Activated T-cell treated with anti-CD3 and anti-CD28 coated beads, Interleukin-2, amount 50 U/mL, for 4 hours (primary cell): Measurements from ENCODE around the gene FSTL1. TPM values are rescaled to one million over a fixed set of nuclear protein-coding genes. Genes with fewer than 3 reads are reported as not detected.

Experiments
- ATAC-seq, 2 donors: fragments of 200-7000 bp; cut with Tn5 transposase; one replicate each; pipeline ENCODE4 v1.10.0; 2021
- DNase-seq: peaks from one replicate; pipeline ENCODE4 v3.0.0-alpha.2; 2020
- H3K27me3 Mint-ChIP-seq: one replicate; pipeline ENCODE4 v1.8.0; 2021; ENCODE audit warnings: low read depth, mixed read lengths
- H3K36me3 Mint-ChIP-seq: one replicate; pipeline ENCODE4 v1.8.0; 2022; ENCODE audit warnings: mixed read lengths; ENCODE audit not compliant: insufficient read depth
- H3K4me1 Mint-ChIP-seq: one replicate; pipeline ENCODE4 v1.8.0; 2021; ENCODE audit warnings: low read depth, mixed read lengths
- H3K4me3 Mint-ChIP-seq: one replicate; pipeline ENCODE4 v1.8.0; 2021; ENCODE audit warnings: mild to moderate bottlenecking, moderate library complexity, mixed read lengths
- H3K9me3 Mint-ChIP-seq: one replicate; pipeline ENCODE4 v1.8.0; 2021; ENCODE audit warnings: mixed read lengths
- total RNA-seq, 3 donors: library from RNA; stranded (reverse); gene quantifications; one replicate each; pipeline ENCODE4 v1.2.1, GENCODE V29; 2021

Gene FSTL1
- total RNA-seq, 3 donors from 2014 or later: 0.58 to 1.2 (median 0.91) TPM

DNA sequence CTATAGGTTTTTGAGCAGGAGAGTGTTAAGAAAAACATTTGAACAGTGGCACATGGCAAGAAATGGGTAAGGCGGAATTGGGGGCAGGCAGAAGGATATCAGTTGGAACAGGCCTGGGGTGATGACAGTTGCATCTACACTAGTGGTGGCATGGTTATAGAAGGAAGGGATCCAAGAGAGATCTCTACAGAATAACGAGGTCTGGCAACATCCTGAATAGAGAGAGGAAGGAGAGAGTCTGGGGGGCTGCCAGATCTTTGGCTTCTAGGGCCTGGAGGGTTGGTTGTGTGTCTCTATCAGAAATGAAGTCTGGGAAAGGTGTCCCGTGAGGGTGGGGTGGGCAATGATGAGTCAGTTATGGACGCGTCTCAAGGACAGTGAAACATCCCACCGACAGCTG lies 26.3 kb downstream of the FSTL1 start:
- Mint-ChIP-seq H3K36me3 (no peaks in the 10 kb centered on the region), H3K4me1 (no peaks in the 10 kb centered on the region), H3K4me3 (no peak overlapping the region), H3K9me3 (no peaks in the 10 kb centered on the region), H3K27me3 (peaks cover 15% of the 10 kb centered on the region)
- ATAC-seq (no peak), DNase-seq (no peak)

DNA sequence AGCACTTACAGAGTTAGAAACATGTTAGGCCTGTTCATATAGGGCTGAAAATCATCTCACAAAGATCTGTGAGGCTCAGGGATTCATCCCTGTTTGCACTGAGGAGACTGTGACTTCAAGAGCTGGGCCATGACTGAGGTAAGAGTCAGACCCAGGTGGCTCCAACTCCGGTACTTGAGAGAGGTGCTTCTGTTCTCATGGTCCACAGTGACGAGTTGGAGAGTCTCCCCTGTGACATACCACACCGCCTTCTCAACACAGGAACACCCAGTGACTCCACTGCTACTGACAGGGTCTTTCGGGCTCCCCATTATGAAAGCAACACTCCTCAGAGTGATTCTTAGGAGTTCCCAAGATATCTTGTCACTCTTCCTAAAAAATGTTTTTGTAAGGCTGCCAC lies 27.4 kb downstream of the FSTL1 start:
- no peak overlapping the region for H3K4me3 Mint-ChIP-seq
- peaks cover 19% of the 10 kb centered on the region for H3K27me3 Mint-ChIP-seq
- no peaks in the 10 kb centered on the region for H3K9me3 Mint-ChIP-seq
- ATAC-seq (no peak), DNase-seq (no peak)
- peaks cover 4% of the 10 kb centered on the region for H3K4me1 Mint-ChIP-seq
- no peaks in the 10 kb centered on the region for H3K36me3 Mint-ChIP-seq

DNA sequence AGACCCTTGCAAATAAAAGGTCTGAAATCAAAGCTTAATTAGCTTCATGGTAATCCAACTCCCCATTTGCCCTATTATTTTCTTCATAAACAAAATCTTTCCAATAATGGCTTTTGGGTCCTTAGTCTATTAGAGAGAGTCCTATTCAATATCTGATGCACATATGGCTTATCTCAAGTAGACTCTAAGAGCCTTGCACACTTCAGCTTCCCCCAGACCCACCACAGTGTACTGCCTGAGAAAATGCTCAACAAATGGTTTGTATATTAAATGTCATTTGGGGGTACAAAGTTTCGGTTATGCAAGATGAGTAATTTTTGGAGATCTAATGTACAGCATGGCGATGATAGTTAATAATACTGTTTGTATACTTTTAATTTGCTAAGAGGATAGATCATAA lies 28.9 kb downstream of the FSTL1 start:
- Mint-ChIP-seq H3K27me3 (peaks cover 20% of the 10 kb centered on the region), H3K4me3 (no peak overlapping the region), H3K9me3 (no peaks in the 10 kb centered on the region), H3K4me1 (peaks cover 11% of the 10 kb centered on the region), H3K36me3 (no peaks in the 10 kb centered on the region)
- DNase-seq: no peak
- ATAC-seq: no peak

DNA sequence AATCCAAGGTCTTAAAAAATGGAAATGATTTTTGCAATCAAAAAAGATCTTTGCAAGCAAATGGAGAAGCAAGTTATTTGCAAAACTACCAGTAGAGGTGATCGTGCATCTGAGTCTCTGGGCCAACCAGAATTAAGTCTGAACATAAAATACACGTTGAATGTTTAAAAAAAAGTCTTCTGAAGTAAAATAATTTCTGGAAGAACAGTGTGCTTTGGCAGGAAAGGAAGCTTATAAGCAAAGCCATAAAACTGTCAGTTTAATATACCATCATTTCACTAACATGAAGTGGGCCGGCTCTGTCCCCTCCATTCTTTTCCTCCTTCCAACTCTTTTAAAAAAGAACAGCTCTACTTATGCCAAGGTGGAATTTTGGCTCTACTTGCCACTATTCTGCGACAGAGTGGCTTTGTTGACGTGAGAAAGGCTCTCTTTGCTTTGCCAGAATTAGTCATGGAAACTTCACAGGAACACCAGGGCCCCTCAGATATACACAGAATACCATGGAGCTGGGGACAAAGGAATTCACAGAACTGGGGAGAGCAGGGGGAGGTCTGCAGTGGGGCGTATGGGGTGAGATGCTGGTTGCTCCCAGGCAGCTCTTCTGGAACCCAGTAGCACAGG lies 29.8 kb downstream of the FSTL1 start:
- H3K36me3 Mint-ChIP-seq: no peaks in the 10 kb centered on the region

DNA sequence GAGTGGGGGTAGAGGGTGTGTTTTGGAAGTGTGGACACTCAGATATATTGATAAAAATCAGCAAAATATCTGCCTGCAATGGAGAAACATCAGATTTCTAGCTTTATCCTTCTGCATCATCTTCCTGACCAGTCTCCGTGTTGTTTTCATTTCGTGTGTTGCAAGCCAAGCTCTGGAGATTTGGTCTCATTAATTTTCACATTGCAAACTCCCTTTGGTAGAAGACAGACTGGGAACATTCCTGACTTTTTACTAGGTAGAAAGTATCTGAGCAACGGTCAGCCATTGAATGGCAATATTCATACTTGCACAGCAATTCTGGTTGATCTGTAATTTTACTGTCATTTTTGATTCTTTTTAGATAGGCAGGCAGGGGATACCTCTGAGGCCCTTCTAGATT lies 30.4 kb downstream of the FSTL1 start:
- peaks cover 13% of the 10 kb centered on the region for H3K4me1 Mint-ChIP-seq
- H3K9me3 Mint-ChIP-seq: no peaks in the 10 kb centered on the region
- no peaks in the 10 kb centered on the region for H3K36me3 Mint-ChIP-seq
- H3K27me3 Mint-ChIP-seq: peaks cover 15% of the 10 kb centered on the region
- DNase-seq (no peak), ATAC-seq (no peak)
- H3K4me3 Mint-ChIP-seq: no peak overlapping the region

More for the DNA sequence above, 29.8 kb downstream of the FSTL1 start:
- DNase-seq (no peak), ATAC-seq (no peak)
- Mint-ChIP-seq H3K4me1 (peaks cover 13% of the 10 kb centered on the region), H3K9me3 (no peaks in the 10 kb centered on the region), H3K27me3 (peaks cover 15% of the 10 kb centered on the region), H3K4me3 (no peak overlapping the region)

DNA sequence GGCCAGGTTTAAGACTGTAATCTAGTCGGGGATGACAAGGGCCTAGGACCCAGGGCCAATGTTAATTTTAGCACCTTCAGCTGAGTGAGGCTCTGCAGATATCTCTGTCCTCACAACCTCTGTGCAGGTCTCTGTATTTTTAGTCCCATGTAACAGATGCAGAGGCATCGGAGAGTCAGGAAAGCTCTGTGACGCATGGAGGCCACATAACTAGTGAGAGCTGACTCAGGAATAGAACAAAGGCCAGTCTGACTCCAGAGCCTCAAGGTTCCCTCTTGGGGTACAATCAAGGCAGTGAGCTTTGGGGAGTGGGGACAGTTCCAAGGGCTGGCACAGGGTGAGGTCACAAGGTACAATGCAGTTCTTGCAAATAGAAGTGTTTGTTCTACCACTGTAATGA lies 31.0 kb downstream of the FSTL1 start:
- no peak for DNase-seq
- H3K4me1 Mint-ChIP-seq: peaks cover 13% of the 10 kb centered on the region
- H3K9me3 Mint-ChIP-seq: no peaks in the 10 kb centered on the region
- H3K36me3 Mint-ChIP-seq: no peaks in the 10 kb centered on the region
- no peak overlapping the region for H3K4me3 Mint-ChIP-seq
- peaks cover 12% of the 10 kb centered on the region for H3K27me3 Mint-ChIP-seq
- no peak for ATAC-seq

DNA sequence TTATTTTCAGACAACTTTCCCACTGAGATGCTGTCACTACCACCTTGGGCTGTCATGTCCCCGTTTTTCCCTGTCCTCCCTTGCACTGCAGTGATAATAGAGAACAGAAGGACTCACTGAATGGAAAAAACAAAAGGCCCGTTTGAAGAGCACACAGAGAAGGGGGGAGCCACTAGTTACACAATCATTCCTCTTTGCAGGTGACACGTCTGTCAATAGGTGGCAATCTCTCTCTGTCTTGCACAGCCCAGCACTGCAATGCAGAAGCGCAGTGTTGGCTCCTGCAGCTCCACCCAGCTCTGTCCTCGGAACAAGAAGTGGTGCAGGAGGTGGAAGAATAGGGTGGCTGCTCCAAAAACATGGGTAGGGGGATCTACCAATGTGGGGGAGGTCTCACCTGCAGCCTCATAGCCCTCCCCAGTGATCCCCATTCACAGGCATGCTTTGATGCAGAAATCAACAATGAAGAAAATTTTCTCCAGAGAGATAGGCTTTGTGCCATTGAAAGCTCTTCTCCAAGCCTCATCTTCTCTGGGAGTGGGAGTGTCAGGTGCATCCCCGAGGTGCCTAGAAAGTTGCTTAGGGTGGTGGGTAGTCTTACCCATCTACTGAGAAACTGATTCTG lies 31.8 kb downstream of the FSTL1 start:
- Mint-ChIP-seq H3K27me3 (peaks cover 8% of the 10 kb centered on the region), H3K4me3 (no peak overlapping the region), H3K4me1 (peaks cover 13% of the 10 kb centered on the region), H3K9me3 (no peaks in the 10 kb centered on the region), H3K36me3 (no peaks in the 10 kb centered on the region)
- DNase-seq: no peak
- no peak for ATAC-seq

DNA sequence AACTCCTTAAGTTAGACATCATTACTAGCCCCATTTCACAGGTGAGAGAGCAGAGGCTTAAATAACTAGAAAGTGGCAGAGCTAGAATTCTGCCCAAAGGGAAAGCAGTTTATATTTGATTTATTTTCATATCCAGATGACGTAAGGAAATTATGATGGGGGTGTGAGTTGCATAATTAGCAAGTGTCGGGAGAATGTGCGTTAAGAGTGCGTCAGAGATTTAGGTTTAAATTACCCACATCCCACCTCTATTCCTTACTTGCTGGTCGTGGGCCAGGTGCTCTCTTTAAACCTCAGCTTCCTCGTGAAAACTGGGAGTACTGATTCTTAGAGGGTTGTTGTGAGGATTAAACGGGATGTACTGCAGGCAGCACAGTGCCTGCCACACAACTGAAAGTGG lies 32.3 kb downstream of the FSTL1 start:
- H3K4me3 Mint-ChIP-seq: no peak overlapping the region
- peaks cover 8% of the 10 kb centered on the region for H3K27me3 Mint-ChIP-seq
- H3K36me3 Mint-ChIP-seq: no peaks in the 10 kb centered on the region
- no peaks in the 10 kb centered on the region for H3K9me3 Mint-ChIP-seq
- DNase-seq: no peak
- peaks cover 13% of the 10 kb centered on the region for H3K4me1 Mint-ChIP-seq
- no peak for ATAC-seq

DNA sequence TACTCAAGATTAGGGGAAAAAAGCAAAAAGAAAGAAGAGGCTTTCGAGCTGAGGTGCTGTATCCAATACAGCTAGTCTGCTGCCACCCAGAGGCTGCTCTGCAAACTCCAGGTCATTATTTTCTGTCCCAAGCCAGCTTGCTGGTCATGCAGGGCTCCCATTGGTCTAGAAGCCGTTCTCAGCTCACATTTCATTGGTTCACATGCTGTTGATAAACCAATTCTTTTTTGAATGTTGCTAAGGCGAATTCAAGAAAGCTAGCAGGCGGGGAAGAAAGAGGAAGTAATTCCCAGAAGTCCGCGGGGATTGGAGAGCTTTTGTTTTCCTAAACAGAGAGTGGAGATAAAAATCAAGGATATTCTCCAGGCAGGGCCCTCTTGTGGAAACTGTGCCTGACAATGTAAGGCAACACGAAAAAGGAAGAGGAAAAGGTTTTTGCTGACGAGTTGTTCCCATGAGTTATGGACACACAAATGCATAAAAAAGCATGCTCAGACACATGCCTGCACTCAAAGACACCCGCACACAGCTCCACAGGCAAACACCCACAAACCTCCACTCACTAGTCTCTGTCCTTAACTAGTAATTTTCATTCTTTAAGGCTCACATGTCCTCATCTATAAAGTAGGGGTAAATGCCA lies 33.4 kb downstream of the FSTL1 start:
- Mint-ChIP-seq H3K36me3 (no peaks in the 10 kb centered on the region), H3K27me3 (peaks cover 8% of the 10 kb centered on the region), H3K4me3 (peak overlapping the region; percentile 76), H3K9me3 (no peaks in the 10 kb centered on the region), H3K4me1 (peaks cover 13% of the 10 kb centered on the region)
- DNase-seq (peak; percentile 76), ATAC-seq (peak; percentile 99)

DNA sequence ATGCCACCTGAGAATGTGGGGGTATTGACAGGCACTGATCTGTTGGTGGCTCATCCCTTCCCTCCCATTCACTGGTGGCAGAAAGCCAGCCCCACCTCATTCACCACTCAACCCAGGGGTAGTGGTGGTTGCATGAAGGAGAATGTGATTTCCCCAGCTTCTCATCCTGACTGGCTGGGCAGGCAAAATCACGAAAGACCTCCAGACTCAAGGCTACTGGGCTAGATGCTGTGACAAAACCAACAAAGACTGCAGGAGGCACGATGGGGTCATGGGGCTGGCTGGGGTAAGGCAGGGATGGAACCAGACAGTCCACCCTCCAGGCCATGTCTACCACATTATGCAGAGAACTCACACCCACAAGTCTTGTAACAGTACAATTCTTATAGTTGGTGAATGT lies 33.9 kb downstream of the FSTL1 start:
- no peak for DNase-seq
- Mint-ChIP-seq H3K4me1 (peaks cover 13% of the 10 kb centered on the region), H3K36me3 (no peaks in the 10 kb centered on the region), H3K4me3 (peak overlapping the region; percentile 76), H3K9me3 (no peaks in the 10 kb centered on the region), H3K27me3 (peaks cover 8% of the 10 kb centered on the region)
- ATAC-seq: peak; percentile 18 to 19

DNA sequence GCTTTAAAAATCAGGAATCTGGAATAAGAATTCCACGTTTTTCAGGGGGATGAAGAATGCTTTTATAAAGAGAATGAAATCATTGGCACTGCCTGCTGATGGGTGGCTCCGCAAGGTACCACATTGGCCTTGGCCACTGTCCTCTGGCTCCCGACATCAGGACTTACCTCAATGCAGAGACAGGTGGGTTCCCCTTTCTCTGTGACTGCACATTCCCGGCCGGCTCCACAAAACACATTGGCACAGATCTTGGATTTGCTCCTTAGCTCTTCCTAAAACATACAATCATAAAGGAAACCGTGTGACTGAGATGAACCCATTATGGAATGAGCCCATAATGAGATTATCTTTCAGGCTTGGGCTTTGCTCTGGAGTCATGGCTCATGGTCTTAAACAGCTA lies 35.0 kb downstream of the FSTL1 start:
- H3K9me3 Mint-ChIP-seq: no peaks in the 10 kb centered on the region
- H3K27me3 Mint-ChIP-seq: peaks cover 8% of the 10 kb centered on the region
- ATAC-seq (no peak), DNase-seq (no peak)
- H3K36me3 Mint-ChIP-seq: no peaks in the 10 kb centered on the region
- peaks cover 13% of the 10 kb centered on the region for H3K4me1 Mint-ChIP-seq
- H3K4me3 Mint-ChIP-seq: no peak overlapping the region

DNA sequence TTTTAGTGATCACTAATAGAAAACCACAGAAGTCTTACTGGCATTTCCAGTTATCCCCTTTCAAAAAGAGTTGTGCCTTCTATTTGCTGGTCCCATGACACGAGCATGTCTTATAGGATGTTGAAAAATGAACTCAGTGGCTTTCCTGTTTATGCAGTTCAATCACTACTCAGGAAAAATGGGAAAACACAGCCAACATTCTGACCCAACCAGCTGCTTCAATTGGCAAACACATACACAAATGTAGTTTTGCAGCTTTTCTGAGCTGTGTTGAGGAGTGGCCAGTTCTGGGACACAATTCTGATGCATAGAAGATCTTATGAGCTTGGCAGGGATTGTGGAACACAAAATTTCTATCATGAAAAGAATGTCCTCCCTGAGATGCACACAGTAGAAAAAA lies 40.3 kb downstream of the FSTL1 start:
- no peaks in the 10 kb centered on the region for H3K4me1 Mint-ChIP-seq
- no peaks in the 10 kb centered on the region for H3K9me3 Mint-ChIP-seq
- H3K36me3 Mint-ChIP-seq: no peaks in the 10 kb centered on the region
- ATAC-seq: no peak
- no peaks in the 10 kb centered on the region for H3K27me3 Mint-ChIP-seq
- H3K4me3 Mint-ChIP-seq: no peak overlapping the region
- no peak for DNase-seq

DNA sequence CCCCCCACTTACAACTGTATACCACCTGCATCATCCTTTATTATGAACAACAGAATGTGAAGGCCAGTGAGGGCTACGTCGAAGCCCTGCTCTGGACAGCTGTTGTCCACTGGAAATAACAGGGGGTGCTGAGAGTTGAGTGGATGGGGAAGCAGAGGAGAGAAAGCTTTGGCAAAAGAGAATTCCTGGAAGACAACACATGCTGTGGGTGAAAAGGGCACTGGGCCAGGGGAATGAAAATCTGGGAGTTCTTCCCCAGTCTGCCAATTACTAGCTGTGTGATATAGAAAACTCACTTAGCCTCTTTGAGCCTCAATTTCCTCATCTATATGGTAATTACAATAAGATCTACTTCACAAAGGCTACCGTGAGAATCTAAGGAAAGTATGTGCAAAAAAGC lies 40.7 kb downstream of the FSTL1 start:
- Mint-ChIP-seq H3K27me3 (no peaks in the 10 kb centered on the region), H3K4me1 (no peaks in the 10 kb centered on the region)
- ATAC-seq: no peak

DNA sequence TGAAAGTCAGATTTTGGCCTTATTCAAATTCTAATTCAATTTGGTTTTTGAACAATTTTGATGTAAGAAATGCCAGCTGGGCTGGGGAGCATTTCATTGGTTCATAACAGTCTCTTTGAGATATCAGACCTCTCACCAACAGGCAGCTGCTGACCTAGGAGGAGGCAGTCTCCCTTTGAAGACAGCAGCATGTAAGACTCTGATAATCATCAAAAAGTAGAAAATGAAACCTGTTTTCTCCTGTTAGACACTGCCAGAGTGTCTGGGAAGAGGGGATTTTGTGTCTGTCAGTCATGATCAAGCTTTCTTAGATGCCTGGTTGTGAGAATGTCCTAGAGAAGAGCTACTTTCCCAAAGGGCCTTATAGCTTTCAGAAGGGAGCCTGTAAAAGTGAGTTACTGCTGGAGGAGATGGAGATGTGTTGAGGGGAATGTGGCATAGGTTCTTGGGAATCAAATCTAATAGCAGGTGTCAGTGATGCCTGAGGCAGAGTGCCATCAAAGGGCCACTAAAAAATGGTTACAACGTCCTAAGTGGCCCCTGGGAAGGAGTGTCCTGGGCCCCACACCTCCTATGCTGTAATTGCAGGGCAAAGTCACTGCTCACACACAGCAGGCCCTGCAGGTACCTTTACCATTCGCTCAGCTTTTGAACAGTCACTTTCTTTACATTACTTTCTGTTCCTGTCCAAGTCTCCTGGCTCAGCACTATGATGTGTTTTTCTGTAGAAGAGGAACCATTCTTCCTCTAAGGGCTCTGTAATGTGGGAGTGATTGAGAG lies 43.1 kb downstream of the FSTL1 start:
- no peaks in the 10 kb centered on the region for H3K36me3 Mint-ChIP-seq
- no peak overlapping the region for H3K4me3 Mint-ChIP-seq
- no peak for ATAC-seq
- H3K9me3 Mint-ChIP-seq: no peaks in the 10 kb centered on the region
- no peaks in the 10 kb centered on the region for H3K4me1 Mint-ChIP-seq
- H3K27me3 Mint-ChIP-seq: peaks cover 3% of the 10 kb centered on the region
- DNase-seq: no peak

More for the DNA sequence above, 40.7 kb downstream of the FSTL1 start:
- no peak for DNase-seq
- Mint-ChIP-seq H3K9me3 (no peaks in the 10 kb centered on the region), H3K4me3 (no peak overlapping the region), H3K36me3 (no peaks in the 10 kb centered on the region)
